Smooth muscle cell (in vitro differentiated cells): Measurements from ENCODE around the gene WDR45B. TPM values are rescaled to one million over a fixed set of nuclear protein-coding genes. Genes with fewer than 3 reads are reported as not detected.
"Not testable (repeated sequence)": the region's sequence is repeated elsewhere in the genome, so short reads cannot be mapped to it uniquely, and the experiment has no call there.

ENCODE experiments used
- DNase-seq: peaks from one replicate; lab custom pipeline; 2025; ENCODE audit not compliant: unreplicated experiment; lab: John Stamatoyannopoulos, UW
- H2AFZ ChIP-seq: fragments of 200-600 bp; sonication (generic); 2 replicates; pipeline ENCODE4 v1.6.0; 2016; ENCODE audit warnings: antibody characterized with exemption, low read depth, mild to moderate bottlenecking
- H3F3A ChIP-seq: fragments of 200-600 bp; sonication (generic); 2 replicates; pipeline ENCODE4 v1.6.0; 2017; ENCODE audit warnings: antibody characterized with exemption, low read depth
- H3K27ac ChIP-seq: fragments of 200-600 bp; sonication (generic); 2 replicates; pipeline ENCODE4 v1.5.1; 2016; ENCODE audit warnings: low read depth, mild to moderate bottlenecking
- H3K27me3 ChIP-seq: fragments of 200-600 bp; sonication (generic); 2 replicates; pipeline ENCODE4 v1.6.1; 2016; ENCODE audit warnings: low read depth, mild to moderate bottlenecking
- H3K36me3 ChIP-seq: fragments of 200-600 bp; sonication (generic); 2 replicates; pipeline ENCODE4 v1.5.1; 2016; ENCODE audit warnings: low read depth
- H3K4me1 ChIP-seq: fragments of 200-600 bp; sonication (generic); 2 replicates; pipeline ENCODE4 v1.5.1; 2016; ENCODE audit warnings: low read depth
- H3K4me2 ChIP-seq: fragments of 200-600 bp; sonication (generic); 2 replicates; pipeline ENCODE4 v1.6.0; 2016; ENCODE audit warnings: mild to moderate bottlenecking
- H3K4me3 ChIP-seq: fragments of 200-600 bp; sonication (generic); 2 replicates; pipeline ENCODE4 v1.5.1; 2016; ENCODE audit warnings: mild to moderate bottlenecking
- H3K79me2 ChIP-seq: fragments of 200-600 bp; sonication (generic); 2 replicates; pipeline ENCODE4 v1.6.0; 2016; ENCODE audit warnings: low read depth, mild to moderate bottlenecking
- H3K9ac ChIP-seq: fragments of 200-600 bp; sonication (generic); 2 replicates; pipeline ENCODE4 v1.6.0; 2016; ENCODE audit warnings: low read depth
- H3K9me3 ChIP-seq: fragments of 200-600 bp; sonication (generic); replicated peaks from 2 replicates; pipeline ENCODE4 v1.5.1; 2016; ENCODE audit warnings: low read depth
- H4K20me1 ChIP-seq: fragments of 200-600 bp; sonication (generic); 2 replicates; pipeline ENCODE4 v1.6.0; 2016; ENCODE audit warnings: low read depth
- WGBS: methylation state at CpG from one replicate; pipeline ENCODE4 v1.1.7; 2016; ENCODE audit warnings: low lambda C conversion rate; 5-methylcytosine and 5-hydroxymethylcytosine counted together
- polyA plus RNA-seq: library from polyadenylated mRNA; unstranded; fragments of >200 nt; fragmentation: Nextera tagmentation; extraction: Ambion mirVana; gene quantifications from 2 replicates; pipeline ENCODE4 v1.2.1, GENCODE V29; 2016
- total RNA-seq: library from RNA; depleted of rRNA; stranded (reverse); fragments of >200 nt; gene quantifications from 2 replicates; pipeline ENCODE4 v1.2.3, GENCODE V29; 2014
- TF ChIP-seq, protein P1 (sequence below): fragments of 200-600 bp; sonication (generic); IDR thresholded peaks from 2 replicates; pipeline ENCODE4 v1.5.1; 2017; ENCODE audit warnings: borderline replicate concordance, mild to moderate bottlenecking, antibody characterized with exemption; ENCODE audit not compliant: insufficient read depth, poor library complexity, severe bottlenecking

Gene WDR45B
- total and polyA plus RNA-seq, 2 experiments from 2014 or later, result 73.0 to 94.6 TPM

DNA sequence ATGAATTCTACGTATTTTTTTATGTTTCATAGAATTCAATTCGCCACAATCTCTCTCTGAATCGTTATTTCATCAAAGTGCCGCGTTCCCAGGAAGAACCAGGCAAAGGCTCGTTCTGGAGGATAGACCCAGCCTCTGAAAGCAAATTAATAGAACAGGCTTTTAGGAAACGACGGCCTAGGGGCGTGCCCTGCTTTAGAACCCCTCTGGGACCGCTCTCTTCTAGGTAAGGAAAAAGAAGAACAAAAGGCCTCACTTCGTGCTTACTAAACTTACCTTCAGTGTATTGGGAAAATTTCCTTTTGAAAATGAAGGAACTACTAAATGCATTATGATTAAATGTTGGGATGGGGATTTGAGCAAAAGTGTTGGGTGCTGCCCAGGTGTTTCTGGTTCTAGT is 65.5 kb downstream of the WDR45B start:
- H3K27me3 ChIP-seq, result no peaks in the 10 kb centered on the region
- no peaks in the 10 kb centered on the region for H3K9me3 ChIP-seq
- H3K79me2 ChIP-seq, result no peaks in the 10 kb centered on the region
- no peak overlapping the region for H3K4me2 ChIP-seq
- WGBS, result 94% methylated on average over 11 of the region's 11 CpGs
- TF ChIP-seq, protein P1, sequence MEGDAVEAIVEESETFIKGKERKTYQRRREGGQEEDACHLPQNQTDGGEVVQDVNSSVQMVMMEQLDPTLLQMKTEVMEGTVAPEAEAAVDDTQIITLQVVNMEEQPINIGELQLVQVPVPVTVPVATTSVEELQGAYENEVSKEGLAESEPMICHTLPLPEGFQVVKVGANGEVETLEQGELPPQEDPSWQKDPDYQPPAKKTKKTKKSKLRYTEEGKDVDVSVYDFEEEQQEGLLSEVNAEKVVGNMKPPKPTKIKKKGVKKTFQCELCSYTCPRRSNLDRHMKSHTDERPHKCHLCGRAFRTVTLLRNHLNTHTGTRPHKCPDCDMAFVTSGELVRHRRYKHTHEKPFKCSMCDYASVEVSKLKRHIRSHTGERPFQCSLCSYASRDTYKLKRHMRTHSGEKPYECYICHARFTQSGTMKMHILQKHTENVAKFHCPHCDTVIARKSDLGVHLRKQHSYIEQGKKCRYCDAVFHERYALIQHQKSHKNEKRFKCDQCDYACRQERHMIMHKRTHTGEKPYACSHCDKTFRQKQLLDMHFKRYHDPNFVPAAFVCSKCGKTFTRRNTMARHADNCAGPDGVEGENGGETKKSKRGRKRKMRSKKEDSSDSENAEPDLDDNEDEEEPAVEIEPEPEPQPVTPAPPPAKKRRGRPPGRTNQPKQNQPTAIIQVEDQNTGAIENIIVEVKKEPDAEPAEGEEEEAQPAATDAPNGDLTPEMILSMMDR, result no peak
- no peaks in the 10 kb centered on the region for H3K4me1 ChIP-seq
- no peaks in the 10 kb centered on the region for H3K36me3 ChIP-seq
- no peak overlapping the region for H3K9ac ChIP-seq
- no peak overlapping the region for H2AFZ ChIP-seq
- peaks cover 8% of the 10 kb centered on the region for H3F3A ChIP-seq
- peaks cover 24% of the 10 kb centered on the region for H4K20me1 ChIP-seq
- no peak for DNase-seq
- H3K4me3 ChIP-seq, result no peak overlapping the region
- H3K27ac ChIP-seq, result no peak overlapping the region

DNA sequence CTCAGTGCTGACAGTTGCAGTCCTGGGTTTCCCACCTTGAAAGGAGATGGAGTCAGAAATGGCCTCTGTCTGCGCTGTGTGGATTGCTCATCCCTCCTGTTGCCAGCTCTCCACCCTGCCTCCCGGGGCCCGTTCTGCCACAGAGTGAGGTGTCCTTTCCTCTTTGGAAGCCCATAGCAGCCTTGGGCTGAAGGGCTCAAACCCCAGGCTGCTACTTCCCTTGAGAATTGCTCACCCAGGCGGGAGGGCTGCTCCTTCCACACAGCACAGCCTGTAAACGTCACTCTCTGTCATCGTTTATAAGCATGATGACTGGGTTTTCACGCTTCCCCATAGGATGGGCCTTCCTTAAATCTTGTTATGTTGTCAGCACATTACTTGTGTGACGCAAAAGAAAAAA is 66.0 kb downstream of the WDR45B start:
- no peak overlapping the region for H3K4me2 ChIP-seq
- 82% methylated on average over 8 of the region's 8 CpGs for WGBS
- no peak overlapping the region for H3K27ac ChIP-seq
- H3K4me1 ChIP-seq, result no peaks in the 10 kb centered on the region
- H3K4me3 ChIP-seq, result no peak overlapping the region
- H3K27me3 ChIP-seq, result no peaks in the 10 kb centered on the region
- H3K9ac ChIP-seq, result no peak overlapping the region
- no peak overlapping the region for H2AFZ ChIP-seq
- peaks cover 8% of the 10 kb centered on the region for H3F3A ChIP-seq
- DNase-seq, result no peak
- no peaks in the 10 kb centered on the region for H3K9me3 ChIP-seq
- no peaks in the 10 kb centered on the region for H3K79me2 ChIP-seq
- TF ChIP-seq, protein P1, result no peak
- H4K20me1 ChIP-seq, result peaks cover 29% of the 10 kb centered on the region
- no peaks in the 10 kb centered on the region for H3K36me3 ChIP-seq

DNA sequence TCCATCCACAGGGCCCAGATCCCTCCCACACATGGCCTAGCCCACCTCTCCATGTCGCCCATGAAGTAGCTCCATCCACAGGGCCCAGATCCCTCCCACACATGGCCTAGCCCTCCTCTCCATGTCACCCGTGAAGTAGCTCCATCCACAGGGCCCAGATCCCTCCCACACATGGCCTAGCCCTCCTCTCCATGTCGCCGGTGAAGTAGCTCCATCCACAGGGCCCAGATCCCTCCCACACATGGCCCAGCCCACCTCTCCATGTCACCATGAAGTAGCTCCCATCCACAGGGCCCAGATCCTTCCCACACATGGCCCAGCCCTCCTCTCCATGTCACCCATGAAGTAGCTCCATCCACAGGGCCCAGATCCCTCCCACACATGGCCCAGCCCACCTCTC is 68.3 kb downstream of the WDR45B start:
- H3K27ac ChIP-seq, H3K79me2 ChIP-seq, H2AFZ ChIP-seq, H3K27me3 ChIP-seq, H3K4me3 ChIP-seq, H3K36me3 ChIP-seq, H3K9ac ChIP-seq, H3F3A ChIP-seq, H3K4me1 ChIP-seq, H3K9me3 ChIP-seq, H3K4me2 ChIP-seq, DNase-seq: not testable (repeated sequence)
- H4K20me1 ChIP-seq, result peaks cover 37% of the 10 kb centered on the region
- 93% methylated on average over 4 of the region's 4 CpGs for WGBS

DNA sequence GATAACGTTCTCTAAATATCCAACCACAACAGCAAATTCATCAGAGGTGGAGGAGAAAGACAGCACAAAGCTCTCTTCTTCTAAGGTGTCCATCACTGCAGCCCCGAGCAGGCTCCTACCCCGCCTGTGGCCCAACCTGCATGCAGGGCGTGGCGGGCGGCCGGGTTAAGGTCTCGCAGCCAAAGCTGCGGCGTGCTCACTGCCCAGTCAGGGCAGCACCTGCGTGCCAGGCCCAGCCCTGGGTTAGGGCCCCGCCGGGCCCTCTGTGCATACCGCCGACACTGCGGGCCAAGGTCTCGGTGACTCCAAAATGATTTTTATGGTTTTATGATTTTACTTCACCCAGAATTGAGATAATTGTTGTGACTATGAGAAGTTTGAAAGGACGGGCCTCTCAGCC is 70.9 kb downstream of the WDR45B start:
- TF ChIP-seq, protein P1, result no peak
- H3K4me3 ChIP-seq, result no peak overlapping the region
- H3K4me1 ChIP-seq, result no peaks in the 10 kb centered on the region
- H4K20me1 ChIP-seq, result peaks cover 53% of the 10 kb centered on the region
- no peak overlapping the region for H2AFZ ChIP-seq
- no peaks in the 10 kb centered on the region for H3F3A ChIP-seq
- H3K9me3 ChIP-seq, result no peaks in the 10 kb centered on the region
- H3K79me2 ChIP-seq, result no peaks in the 10 kb centered on the region
- H3K4me2 ChIP-seq, result no peak overlapping the region
- over 99% methylated on average over 18 of the region's 18 CpGs for WGBS
- no peak overlapping the region for H3K9ac ChIP-seq
- H3K27ac ChIP-seq, result no peak overlapping the region
- peaks cover 2% of the 10 kb centered on the region for H3K36me3 ChIP-seq
- DNase-seq, result no peak
- no peaks in the 10 kb centered on the region for H3K27me3 ChIP-seq

DNA sequence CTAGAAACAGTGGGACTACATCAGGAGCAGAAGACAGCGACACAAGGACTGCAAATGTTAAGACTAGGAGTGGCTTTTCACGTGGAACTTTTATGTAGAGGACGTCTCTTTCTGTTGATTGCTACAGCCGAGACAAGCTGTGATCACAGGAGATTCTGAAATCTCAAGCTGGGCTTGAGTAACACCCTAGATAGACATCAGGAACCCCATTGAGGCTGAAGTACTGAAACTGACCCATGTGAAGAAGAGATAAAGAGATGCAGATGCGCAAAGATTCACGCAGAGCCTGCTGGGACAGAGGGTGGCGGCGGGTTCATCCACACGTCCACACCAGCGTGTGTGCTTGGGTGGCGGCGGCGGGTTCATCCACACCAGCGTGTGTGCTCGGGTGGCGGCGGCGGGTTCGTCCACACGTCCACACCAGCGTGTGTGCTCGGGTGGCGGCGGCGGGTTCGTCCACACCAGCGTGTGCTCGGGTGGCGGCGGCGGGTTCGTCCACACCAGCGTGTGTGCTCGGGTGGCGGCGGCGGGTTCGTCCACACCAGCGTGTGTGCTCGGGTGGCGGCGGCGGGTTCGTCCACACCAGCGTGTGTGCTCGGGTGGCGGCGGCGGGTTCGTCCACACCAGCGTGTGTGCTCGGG is 72.5 kb downstream of the WDR45B start:
- not testable (repeated sequence) for DNase-seq, H3K4me3 ChIP-seq, H2AFZ ChIP-seq, H3K9me3 ChIP-seq, H3F3A ChIP-seq, H3K36me3 ChIP-seq, H3K27ac ChIP-seq, H3K9ac ChIP-seq, H3K4me2 ChIP-seq, H3K4me1 ChIP-seq, H3K27me3 ChIP-seq, H3K79me2 ChIP-seq
- 97% methylated on average over 22 of the region's 52 CpGs for WGBS
- peaks cover 54% of the 10 kb centered on the region for H4K20me1 ChIP-seq
